Epidermal melanocyte (primary cell): ENCODE results near the gene ZDBF2.
"Not testable (repeated sequence)": the region's sequence is repeated elsewhere in the genome, so short reads cannot be mapped to it uniquely, and the experiment has no call there.

Experiments
- DNase-seq: peaks from one replicate; pipeline ENCODE4 v3.0.0; 2011; ENCODE audit warnings: low spot score; ENCODE audit not compliant: insufficient read length

Gene ZDBF2

GRCh38 chr2:206323486-206323885, 49.0 kb downstream of the ZDBF2 start:
- no peak for DNase-seq

GRCh38 chr2:206324869-206325268, 50.4 kb downstream of the ZDBF2 start:
- DNase-seq, result no peak

- no peak for DNase-seq
Measured at GRCh38 chr2:206328974-206329373, 54.5 kb downstream of the ZDBF2 start.

GRCh38 chr2:206336861-206337260, 62.4 kb downstream of the ZDBF2 start:
- DNase-seq, result no peak

- no peak for DNase-seq
Measured at GRCh38 chr2:206337956-206338355, 63.5 kb downstream of the ZDBF2 start.

GRCh38 chr2:206341396-206341795, 66.9 kb downstream of the ZDBF2 start:
- DNase-seq, result no peak

GRCh38 chr2:206343144-206343543, 68.7 kb downstream of the ZDBF2 start:
- no peak for DNase-seq

GRCh38 chr2:206343816-206344215, 69.4 kb downstream of the ZDBF2 start:
- DNase-seq, result no peak

- no peak for DNase-seq
Measured at GRCh38 chr2:206345606-206346005, 71.1 kb downstream of the ZDBF2 start.

- no peak for DNase-seq
Measured at GRCh38 chr2:206349375-206349774, 74.9 kb downstream of the ZDBF2 start.

GRCh38 chr2:206352571-206352970, 78.1 kb downstream of the ZDBF2 start:
- no peak for DNase-seq

GRCh38 chr2:206353685-206354084, 79.2 kb downstream of the ZDBF2 start:
- DNase-seq, result no peak

GRCh38 chr2:206354129-206354528, 79.7 kb downstream of the ZDBF2 start:
- DNase-seq, result no peak

GRCh38 chr2:206356840-206357239, 82.4 kb downstream of the ZDBF2 start:
- not testable (repeated sequence) for DNase-seq

- not testable (repeated sequence) for DNase-seq
Measured at GRCh38 chr2:206360840-206361239, 86.4 kb downstream of the ZDBF2 start.

- DNase-seq, result no peak
Measured at GRCh38 chr2:206361407-206362045, 87.1 kb downstream of the ZDBF2 start.
